Measurements from ENCODE around the gene THSD8. TPM values are rescaled to one million over a fixed set of nuclear protein-coding genes. Genes with fewer than 3 reads are reported as not detected.

Gene THSD8
- total RNA-seq, 6 donors from 2014 or later, result 4.6 to 6.0 TPM; not detected in 4

- TF ChIP-seq EP300 (IDR thresholded peaks at IDR 0.05) (no peak), CTCF (IDR thresholded peaks at IDR 0.05) (no peak), POLR2A (IDR thresholded peaks at IDR 0.05) (no peak), POLR2AphosphoS5 (IDR thresholded peaks at IDR 0.05) (no peak)
- H3K4me3 ChIP-seq, result peak overlapping the region in 2 of 4 donors; percentile 21 to 40
- peaks cover 0 to 70% (median 46%) of the 10 kb centered on the region in 4 donors for H3K27me3 ChIP-seq
- no peaks in the 10 kb centered on the region for H3K36me3 ChIP-seq
- H3K9me3 ChIP-seq, result no peaks in the 10 kb centered on the region
- no peak for ATAC-seq (ENCODE audit: low FRiP score in 2 of 2)
- WGBS, 2 donors, result 20 to 22% methylated on average over 15 to 19 of the region's 21 CpGs
- no peak overlapping the region for H3K27ac ChIP-seq
- H3K4me1 ChIP-seq, result peaks cover 18 to 41% (median 19%) of the 10 kb centered on the region in 4 donors
- DNase-seq, result no peak
Observed at GRCh38 chr19:12838886-12839756, 37.3 kb downstream of the THSD8 start.

- TF ChIP-seq POLR2AphosphoS5 (IDR thresholded peaks at IDR 0.05), result no peak
- no peak for TF ChIP-seq POLR2A (IDR thresholded peaks at IDR 0.05)
- no peak for TF ChIP-seq CTCF (IDR thresholded peaks at IDR 0.05)
- TF ChIP-seq EP300 (IDR thresholded peaks at IDR 0.05), result no peak
- 23 to 26% methylated on average over 17 to 43 of the region's 43 CpGs for WGBS, 2 donors
- Histone ChIP-seq H3K4me1 (peaks cover 16 to 31% (median 17%) of the 10 kb centered on the region in 4 donors), H3K36me3 (no peaks in the 10 kb centered on the region), H3K4me3 (peak overlapping the region in 3 of 4 donors; percentile 10 to 37 (median 19)), H3K27ac (no peak overlapping the region), H3K27me3 (peaks cover 0 to 62% (median 34%) of the 10 kb centered on the region in 4 donors), H3K9me3 (no peaks in the 10 kb centered on the region)
- ATAC-seq (ENCODE audit: low FRiP score in 2 of 2) (peak; percentile 58 to 77), DNase-seq (peak in 1 of 2 donors; percentile 77)
Observed at GRCh38 chr19:12840091-12841079, 38.5 kb downstream of the THSD8 start.

- peaks cover 0 to 55% (median 29%) of the 10 kb centered on the region in 4 donors for H3K27me3 ChIP-seq
- H3K36me3 ChIP-seq, result no peaks in the 10 kb centered on the region
- 0 to 13% methylated on average over 7 to 23 of the region's 29 CpGs for WGBS, 2 donors
- H3K4me1 ChIP-seq, result peaks cover 15 to 27% (median 16%) of the 10 kb centered on the region in 4 donors
- TF ChIP-seq CTCF (IDR thresholded peaks at IDR 0.05), result no peak
- TF ChIP-seq POLR2AphosphoS5 (IDR thresholded peaks at IDR 0.05), result no peak
- TF ChIP-seq EP300 (IDR thresholded peaks at IDR 0.05), result no peak
- no peak for TF ChIP-seq POLR2A (IDR thresholded peaks at IDR 0.05)
- no peaks in the 10 kb centered on the region for H3K9me3 ChIP-seq
- no peak overlapping the region for H3K27ac ChIP-seq
- DNase-seq (peak; percentile 24 to 80), ATAC-seq (ENCODE audit: low FRiP score in 2 of 2) (peak in 1 of 2 donors; percentile 9)
- peak overlapping the region in 3 of 4 donors; percentile 10 to 37 (median 19) for H3K4me3 ChIP-seq
Observed at GRCh38 chr19:12841094-12841493, 39.2 kb downstream of the THSD8 start.

- H3K9me3 ChIP-seq, result no peaks in the 10 kb centered on the region
- H3K4me1 ChIP-seq, result peaks cover 19 to 30% (median 20%) of the 10 kb centered on the region in 4 donors
- H3K27ac ChIP-seq, result no peak overlapping the region
- ATAC-seq (ENCODE audit: low FRiP score in 2 of 2), result no peak
- no peak overlapping the region for H3K4me3 ChIP-seq
- DNase-seq, result no peak
- H3K36me3 ChIP-seq, result no peaks in the 10 kb centered on the region
- H3K27me3 ChIP-seq, result peaks cover 0 to 50% (median 26%) of the 10 kb centered on the region in 4 donors
- WGBS, 2 donors, result 93 to 95% methylated on average over 18 of the region's 18 CpGs
- TF ChIP-seq POLR2A (IDR thresholded peaks at IDR 0.05) (no peak), CTCF (IDR thresholded peaks at IDR 0.05) (no peak), EP300 (IDR thresholded peaks at IDR 0.05) (no peak), POLR2AphosphoS5 (IDR thresholded peaks at IDR 0.05) (no peak)
Observed at GRCh38 chr19:12842511-12842910, 40.6 kb downstream of the THSD8 start.
